ENCODE data around the gene XPNPEP1.

DNA sequence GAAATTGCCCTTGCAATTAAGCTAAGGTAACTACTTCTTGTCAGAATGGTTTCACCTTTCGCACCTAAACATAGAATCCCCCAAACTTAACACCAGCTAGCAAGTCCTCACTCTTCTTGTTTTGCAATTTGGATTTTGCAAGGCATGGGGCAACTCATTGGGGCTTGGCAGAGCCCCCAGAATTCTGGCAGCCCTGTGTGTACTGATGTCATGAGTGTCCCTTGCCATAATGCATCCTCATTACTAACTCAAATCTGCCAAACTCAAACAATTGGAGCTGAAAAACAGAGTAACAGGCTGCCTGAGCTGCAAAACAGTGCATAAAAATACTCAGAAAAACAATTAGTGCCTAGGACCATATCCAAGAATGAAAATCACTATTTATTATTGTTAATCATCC is 7.9 kb upstream of the XPNPEP1 start:
- TF ChIP-seq POLR2A (IDR thresholded peaks at IDR 0.05) (no peak), CTCF (IDR thresholded peaks at IDR 0.05) (no peak), POLR2AphosphoS5 (IDR thresholded peaks at IDR 0.05) (no peak), EP300 (IDR thresholded peaks at IDR 0.05) (no peak)
